A549 treated with Hydrocortisone at 1 μM for 4 hours (cell line): ENCODE measurements around the gene KRTAP9-7. TPM values are rescaled to one million over a fixed set of nuclear protein-coding genes. Genes with fewer than 3 reads are reported as not detected.

Source experiments
- total RNA-seq: library from RNA; stranded (reverse); fragments of 200-300 nt; extraction: Qiagen RNA extraction; gene quantifications from 5 replicates; pipeline ENCODE4 v1.2.3, GENCODE V29; 2022

Gene KRTAP9-7, protein sequence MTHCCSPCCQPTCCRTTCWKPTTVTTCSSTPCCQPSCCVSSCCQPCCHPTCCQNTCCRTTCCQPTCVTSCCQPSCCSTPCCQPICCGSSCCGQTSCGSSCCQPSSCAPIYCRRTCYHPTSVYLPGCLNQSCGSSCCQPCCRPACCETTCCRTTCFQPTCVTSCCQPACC
- total RNA-seq, result not detected in 5 replicates

DNA sequence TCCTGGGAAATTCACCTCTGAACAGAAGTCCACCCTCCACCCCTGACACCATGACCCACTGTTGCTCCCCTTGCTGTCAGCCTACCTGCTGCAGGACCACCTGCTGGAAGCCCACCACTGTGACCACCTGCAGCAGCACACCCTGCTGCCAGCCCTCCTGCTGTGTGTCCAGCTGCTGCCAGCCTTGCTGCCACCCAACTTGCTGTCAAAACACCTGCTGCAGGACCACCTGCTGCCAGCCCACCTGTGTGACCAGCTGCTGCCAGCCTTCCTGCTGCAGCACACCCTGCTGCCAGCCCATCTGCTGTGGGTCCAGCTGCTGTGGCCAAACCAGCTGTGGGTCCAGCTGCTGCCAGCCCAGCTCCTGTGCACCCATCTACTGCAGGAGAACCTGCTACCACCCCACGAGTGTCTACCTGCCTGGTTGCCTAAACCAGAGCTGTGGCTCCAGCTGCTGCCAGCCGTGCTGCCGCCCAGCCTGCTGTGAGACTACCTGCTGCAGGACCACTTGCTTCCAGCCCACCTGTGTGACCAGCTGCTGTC, at the start of gene KRTAP9-7:
KRTAP9-7 (plus strand) TSS at position 51 of the 543 bp plus-strand sequence; CDS start at position 51, 0 bp downstream.

DNA sequence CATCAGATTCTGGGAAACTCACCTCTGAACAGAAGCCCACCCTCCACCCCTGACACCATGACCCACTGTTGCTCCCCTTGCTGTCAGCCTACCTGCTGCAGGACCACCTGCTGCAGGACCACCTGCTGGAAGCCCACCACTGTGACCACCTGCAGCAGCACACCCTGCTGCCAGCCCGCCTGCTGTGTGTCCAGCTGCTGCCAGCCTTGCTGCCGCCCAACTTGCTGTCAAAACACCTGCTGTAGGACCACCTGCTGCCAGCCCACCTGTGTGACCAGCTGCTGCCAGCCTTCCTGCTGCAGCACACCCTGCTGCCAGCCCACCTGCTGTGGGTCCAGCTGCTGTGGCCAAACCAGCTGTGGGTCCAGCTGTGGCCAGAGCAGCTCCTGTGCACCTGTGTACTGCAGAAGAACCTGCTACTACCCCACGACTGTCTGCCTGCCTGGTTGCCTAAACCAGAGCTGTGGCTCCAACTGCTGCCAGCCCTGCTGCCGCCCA, 48.9 kb upstream of the KRTAP9-7 start, which contains the start of gene KRTAP9-2:
KRTAP9-2 (plus strand) TSS at position 51 of the 498 bp plus-strand sequence; CDS start at position 58, 7 bp downstream.

GRCh38 chr17:41232399-41233105, 42.9 kb upstream of the KRTAP9-7 start, which contains the start of gene KRTAP9-3:
TSS of gene KRTAP9-3 (plus strand) at chr17:41232449. CDS start at chr17:41232502, 53 bp downstream.

DNA sequence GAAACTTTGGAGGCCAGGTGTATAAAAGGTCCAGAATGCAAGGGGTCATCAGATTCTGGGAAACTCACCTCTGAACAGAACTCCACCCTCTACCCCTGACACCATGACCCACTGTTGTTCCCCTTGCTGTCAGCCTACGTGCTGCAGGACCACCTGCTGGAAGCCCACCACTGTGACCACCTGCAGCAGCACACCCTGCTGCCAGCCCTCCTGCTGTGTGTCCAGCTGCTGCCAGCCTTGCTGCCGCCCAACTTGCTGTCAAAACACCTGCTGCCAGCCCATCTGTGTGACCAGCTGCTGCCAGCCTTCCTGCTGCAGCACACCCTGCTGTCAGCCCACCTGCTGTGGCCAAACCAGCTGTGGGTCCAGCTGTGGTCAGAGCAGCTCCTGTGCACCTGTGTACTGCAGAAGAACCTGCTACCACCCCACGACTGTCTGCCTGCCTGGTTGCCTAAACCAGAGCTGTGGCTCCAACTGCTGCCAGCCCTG, 37.5 kb upstream of the KRTAP9-7 start, which contains the start of gene KRTAP9-8:
KRTAP9-8 (plus strand) TSS at position 51 of the 489 bp plus-strand sequence; CDS start at position 104, 53 bp downstream.

GRCh38 chr17:41249637-41250240, 25.8 kb upstream of the KRTAP9-7 start, which contains the start of gene KRTAP9-4:
TSS of gene KRTAP9-4 (plus strand) at chr17:41249687. CDS start at chr17:41249721, 34 bp downstream.

GRCh38 chr17:41255381-41256290, 19.9 kb upstream of the KRTAP9-7 start, which contains the start of gene KRTAP9-9:
TSS of gene KRTAP9-9 (plus strand) at chr17:41255384.

GRCh38 chr17:41265078-41265477, 10.4 kb upstream of the KRTAP9-7 start, which contains the start of gene KRTAP9-6:
TSS of gene KRTAP9-6 (plus strand) at chr17:41265378. CDS start at chr17:41265378, 0 bp downstream.

DNA sequence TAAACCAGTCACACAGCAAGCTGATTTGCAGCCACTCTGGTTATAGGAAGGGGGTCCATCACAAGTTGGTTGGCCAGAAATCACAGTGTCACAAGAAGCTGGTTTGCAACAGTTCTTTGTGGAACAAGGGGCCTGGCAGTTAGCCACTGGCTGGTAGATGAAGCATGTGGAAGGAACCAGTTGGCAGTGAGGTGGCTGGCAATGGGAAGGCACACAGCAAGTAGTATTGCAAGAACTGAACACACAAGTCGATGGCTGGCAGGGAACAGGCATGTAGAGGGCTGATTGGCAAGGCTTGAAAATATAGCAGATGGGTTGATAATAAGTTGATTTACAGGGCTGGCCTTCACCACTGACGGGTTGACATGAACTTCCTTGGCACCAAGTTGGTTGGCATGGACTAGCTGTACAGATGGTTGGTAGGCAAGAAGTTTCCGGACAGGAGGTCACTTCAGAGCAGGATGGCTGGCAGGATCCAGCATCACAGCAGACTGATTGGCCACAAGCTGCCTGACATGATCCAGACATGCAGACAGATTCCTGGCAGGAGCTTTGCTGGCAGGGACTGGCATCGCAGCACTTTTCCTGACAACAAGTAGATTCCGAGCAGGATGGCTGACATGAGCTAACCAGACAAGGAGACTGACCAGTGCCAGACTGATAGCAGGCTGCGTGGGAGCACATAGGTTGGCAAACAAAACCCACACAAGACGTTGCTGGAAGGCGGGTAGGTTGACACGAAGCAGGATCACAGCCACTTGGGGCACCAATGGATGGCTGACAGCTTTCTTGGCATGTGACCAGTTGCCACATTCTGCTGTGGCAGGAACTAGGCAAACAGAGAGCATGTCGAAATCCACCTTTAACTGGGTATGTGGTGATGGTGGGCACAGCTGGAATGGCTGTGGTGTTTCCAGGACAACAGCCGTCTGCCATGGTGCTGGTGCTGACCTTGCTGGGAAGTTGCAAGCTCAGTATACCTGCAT, 26.7 kb downstream of the KRTAP9-7 start, which contains the start of gene KRTAP29-1:
KRTAP29-1 (minus strand) TSS at position 936 of the 986 bp plus-strand sequence; CDS start at position 936, 0 bp downstream.

GRCh38 chr17:41308918-41309359, 33.4 kb downstream of the KRTAP9-7 start, which contains the start of gene KRTAP16-1:
TSS of gene KRTAP16-1 (minus strand) at chr17:41309309. CDS start at chr17:41309253, 56 bp downstream.

DNA sequence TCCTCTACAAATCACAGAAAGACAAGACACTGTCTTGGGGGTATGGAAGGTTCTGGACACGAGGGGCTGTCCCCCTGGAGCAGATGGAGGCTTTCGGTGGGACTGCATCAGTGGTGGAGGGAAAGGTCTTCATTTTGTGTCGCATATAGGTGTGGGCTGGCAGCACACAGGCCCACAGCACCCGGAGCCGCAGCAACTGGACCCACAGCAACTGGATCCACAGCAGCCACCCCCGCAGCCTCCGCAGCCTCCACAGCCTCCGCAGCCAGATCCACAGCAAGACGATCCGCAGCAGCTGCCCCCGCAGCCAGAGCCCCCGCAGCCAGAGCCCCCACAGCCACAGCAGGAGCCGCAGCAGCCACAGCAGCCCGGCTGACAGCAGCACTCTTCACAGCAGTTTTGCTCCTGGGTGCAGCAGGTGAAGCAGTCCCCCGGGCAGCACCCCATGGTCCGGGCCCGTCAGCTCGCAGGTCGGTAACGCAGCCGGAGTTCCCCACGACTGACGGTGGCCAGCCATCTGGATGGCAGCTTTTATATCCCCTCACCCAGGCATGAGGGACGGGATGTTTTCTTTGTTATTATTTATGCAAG, 39.8 kb downstream of the KRTAP9-7 start, which contains the start of gene KRTAP17-1:
KRTAP17-1 (minus strand) TSS at position 507 of the 591 bp plus-strand sequence; CDS start at position 447, 60 bp downstream.

Other genes with a start within 250 kb of the KRTAP9-7 start
- not detected in 5 replicates for gene KRTAP1-5, start 248.5 kb upstream of the KRTAP9-7 start, total RNA-seq
- not detected in 5 replicates for gene KRTAP1-4, start 245.5 kb upstream of the KRTAP9-7 start, total RNA-seq
- gene KRTAP1-3, start 240.8 kb upstream of the KRTAP9-7 start, total RNA-seq, result not detected in 5 replicates
- not detected in 5 replicates for gene KRTAP1-1, start 234.2 kb upstream of the KRTAP9-7 start, total RNA-seq
- gene KRTAP2-1, start 228.4 kb upstream of the KRTAP9-7 start, total RNA-seq, result not detected in 5 replicates
- gene KRTAP2-2, start 220.5 kb upstream of the KRTAP9-7 start, total RNA-seq, result not detected in 5 replicates
- gene KRTAP2-3, start 215.6 kb upstream of the KRTAP9-7 start, total RNA-seq, result 0.20 to 0.22 TPM in 2 of 5 replicates, not detected in the others
- not detected in 5 replicates for gene KRTAP2-4, start 209.8 kb upstream of the KRTAP9-7 start, total RNA-seq
- gene KRTAP4-7, start 191.5 kb upstream of the KRTAP9-7 start, total RNA-seq, result not detected in 5 replicates
- gene KRTAP4-8, start 177.6 kb upstream of the KRTAP9-7 start, total RNA-seq, result not detected in 5 replicates
- not detected in 5 replicates for gene KRTAP4-16, start 173.5 kb upstream of the KRTAP9-7 start, total RNA-seq
- gene KRTAP4-9, start 170.3 kb upstream of the KRTAP9-7 start, total RNA-seq, result not detected in 5 replicates
- not detected in 5 replicates for gene KRTAP4-11, start 157.3 kb upstream of the KRTAP9-7 start, total RNA-seq
- not detected in 5 replicates for gene KRTAP4-12, start 151.5 kb upstream of the KRTAP9-7 start, total RNA-seq
- gene KRTAP4-6, start 135.2 kb upstream of the KRTAP9-7 start, total RNA-seq, result not detected in 5 replicates
- gene KRTAP4-5, start 125.9 kb upstream of the KRTAP9-7 start, total RNA-seq, result not detected in 5 replicates
- not detected in 5 replicates for gene KRTAP4-4, start 115.0 kb upstream of the KRTAP9-7 start, total RNA-seq
- not detected in 5 replicates for gene KRTAP4-3, start 107.5 kb upstream of the KRTAP9-7 start, total RNA-seq
- gene KRTAP4-2, start 97.5 kb upstream of the KRTAP9-7 start, total RNA-seq, result not detected in 5 replicates
- gene KRTAP4-1, start 90.8 kb upstream of the KRTAP9-7 start, total RNA-seq, result 0.10 to 0.29 TPM (median 0.16 TPM) in 3 of 5 replicates, not detected in the others
- not detected in 5 replicates for gene KRTAP9-1, start 85.8 kb upstream of the KRTAP9-7 start, total RNA-seq
- not detected in 5 replicates for gene KRTAP9-2, start 49.0 kb upstream of the KRTAP9-7 start, total RNA-seq
- gene KRTAP9-3, start 43.2 kb upstream of the KRTAP9-7 start, total RNA-seq, result not detected in 5 replicates
- not detected in 5 replicates for gene KRTAP9-8, start 37.7 kb upstream of the KRTAP9-7 start, total RNA-seq
- gene KRTAP9-4, start 26.0 kb upstream of the KRTAP9-7 start, total RNA-seq, result not detected in 5 replicates
- not detected in 5 replicates for gene KRTAP9-9, start 20.3 kb upstream of the KRTAP9-7 start, total RNA-seq
- gene KRTAP9-6, start 10.3 kb upstream of the KRTAP9-7 start, total RNA-seq, result not detected in 5 replicates
- not detected in 5 replicates for gene KRTAP29-1, start 27.2 kb downstream of the KRTAP9-7 start, total RNA-seq
- gene KRTAP16-1, start 33.6 kb downstream of the KRTAP9-7 start, total RNA-seq, result not detected in 5 replicates
- gene KRTAP17-1, start 40.0 kb downstream of the KRTAP9-7 start, total RNA-seq, result not detected in 5 replicates
- gene KRT33A, start 75.1 kb downstream of the KRTAP9-7 start, total RNA-seq, result not detected in 5 replicates
- not detected in 5 replicates for gene KRT33B, start 94.1 kb downstream of the KRTAP9-7 start, total RNA-seq
- 0.22 to 0.52 TPM (median 0.46 TPM) in 5 replicates for gene KRT34, start 106.6 kb downstream of the KRTAP9-7 start, total RNA-seq
- gene KRT31, start 121.9 kb downstream of the KRTAP9-7 start, total RNA-seq, result not detected in 5 replicates
- gene KRT37, start 148.9 kb downstream of the KRTAP9-7 start, total RNA-seq, result not detected in 5 replicates
- gene KRT38, start 165.3 kb downstream of the KRTAP9-7 start, total RNA-seq, result not detected in 5 replicates
- 0.05 to 0.07 TPM (median 0.06 TPM) in 3 of 5 replicates, not detected in the others for gene KRT32, start 191.7 kb downstream of the KRTAP9-7 start, total RNA-seq
- gene KRT35, start 205.5 kb downstream of the KRTAP9-7 start, total RNA-seq, result not detected in 5 replicates
- not detected in 5 replicates for gene KRT36, start 214.2 kb downstream of the KRTAP9-7 start, total RNA-seq
- 0.09 to 0.29 TPM (median 0.24 TPM) in 5 replicates for gene KRT13, start 229.9 kb downstream of the KRTAP9-7 start, total RNA-seq
- gene KRT15, start 243.2 kb downstream of the KRTAP9-7 start, total RNA-seq, result 2.1 to 3.9 TPM (median 3.2 TPM) in 5 replicates